Measurements from ENCODE around the gene ZNF710.

Gene ZNF710

DNA sequence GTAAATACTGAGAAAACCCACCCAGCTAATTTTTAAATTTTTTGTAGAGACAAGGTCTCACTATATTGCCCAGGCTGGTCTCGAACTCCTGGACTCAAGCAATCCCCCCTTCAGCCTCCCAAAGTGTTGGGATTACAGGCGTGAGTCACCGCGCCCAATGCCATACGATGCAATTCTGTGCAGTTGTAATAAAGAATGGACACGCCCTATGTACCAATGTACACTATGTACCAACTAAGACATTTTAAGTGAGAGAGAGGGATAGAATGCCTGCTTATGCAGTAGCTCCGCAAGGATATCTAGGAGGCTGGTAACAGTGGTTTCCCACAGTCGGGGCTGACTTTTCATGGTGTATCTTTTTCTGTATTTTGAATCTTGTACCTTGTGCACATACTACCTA, 14.6 kb downstream of the ZNF710 start:
- Mint-ChIP-seq H3K36me3 (ENCODE audit: low read depth) (peaks cover 79% of the 10 kb centered on the region), H3K4me3 (no peak overlapping the region), H3K27me3 (no peaks in the 10 kb centered on the region), H3K9me3 (no peaks in the 10 kb centered on the region), H3K4me1 (ENCODE audit: low read depth) (peaks cover 84% of the 10 kb centered on the region), H3K27ac (no peak overlapping the region)
- intact Hi-C loops (cut with micrococcal nuclease): no loop called here

DNA sequence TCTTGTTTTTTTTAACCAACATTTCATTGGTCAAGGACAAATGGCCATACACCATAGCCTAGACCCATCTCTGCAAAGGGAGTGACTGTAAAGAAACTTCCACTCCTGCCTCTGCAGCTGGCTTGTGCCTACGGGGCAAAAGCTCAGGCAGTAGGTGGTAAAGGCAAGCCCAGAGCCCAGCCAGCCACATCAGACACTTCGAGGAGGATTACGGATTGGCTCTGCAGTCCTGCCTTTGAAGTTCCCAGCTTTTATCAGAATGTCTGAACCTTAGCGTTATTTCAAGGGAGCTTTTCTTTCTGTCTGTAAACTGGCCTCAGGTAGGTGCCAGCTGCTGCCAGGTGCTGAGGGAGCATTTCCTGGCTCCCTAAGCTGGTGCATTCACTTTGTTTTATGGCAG, 15.6 kb downstream of the ZNF710 start:
- Mint-ChIP-seq H3K36me3 (ENCODE audit: low read depth) (peaks cover 80% of the 10 kb centered on the region), H3K27me3 (no peaks in the 10 kb centered on the region), H3K27ac (peak overlapping the region; percentile 88), H3K4me3 (no peak overlapping the region), H3K4me1 (ENCODE audit: low read depth) (peaks cover 88% of the 10 kb centered on the region), H3K9me3 (no peaks in the 10 kb centered on the region)
- intact Hi-C loops (cut with micrococcal nuclease): no loop called here

DNA sequence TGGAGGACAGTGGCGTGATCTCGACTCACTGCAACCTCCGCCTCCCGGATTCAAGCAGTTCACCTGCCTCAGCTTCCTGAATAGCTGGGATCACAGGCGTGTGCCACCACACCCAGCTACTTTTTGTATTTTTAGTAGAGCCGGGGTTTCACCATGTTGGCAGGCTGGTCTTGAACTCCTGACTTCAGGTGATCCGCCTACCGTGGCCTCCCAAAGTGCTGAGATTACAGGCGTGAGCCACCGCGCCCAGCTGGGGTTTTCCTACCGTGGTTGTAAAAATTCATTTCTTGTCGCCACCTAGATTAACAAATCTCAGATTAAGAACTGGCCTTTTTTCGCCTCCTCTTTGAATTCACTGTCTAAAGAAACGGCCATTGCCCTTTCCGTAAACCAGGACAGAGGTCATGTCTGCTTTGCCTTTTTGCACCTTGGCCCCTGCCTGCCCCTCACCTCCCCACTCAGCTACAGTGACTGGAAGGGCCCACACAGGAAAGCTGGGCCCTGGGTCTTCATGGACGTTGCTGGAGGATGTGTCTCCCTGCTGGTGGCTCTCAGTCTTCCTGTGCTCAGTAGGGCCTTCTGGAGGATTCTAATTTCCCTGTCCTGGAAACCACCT, 17.2 kb downstream of the ZNF710 start:
- Mint-ChIP-seq H3K4me1 (ENCODE audit: low read depth) (peaks cover 92% of the 10 kb centered on the region), H3K36me3 (ENCODE audit: low read depth) (peaks cover 79% of the 10 kb centered on the region), H3K9me3 (no peaks in the 10 kb centered on the region), H3K27ac (peak overlapping the region; percentile 88), H3K27me3 (no peaks in the 10 kb centered on the region), H3K4me3 (no peak overlapping the region)
- intact Hi-C loops (cut with micrococcal nuclease): no loop called here

DNA sequence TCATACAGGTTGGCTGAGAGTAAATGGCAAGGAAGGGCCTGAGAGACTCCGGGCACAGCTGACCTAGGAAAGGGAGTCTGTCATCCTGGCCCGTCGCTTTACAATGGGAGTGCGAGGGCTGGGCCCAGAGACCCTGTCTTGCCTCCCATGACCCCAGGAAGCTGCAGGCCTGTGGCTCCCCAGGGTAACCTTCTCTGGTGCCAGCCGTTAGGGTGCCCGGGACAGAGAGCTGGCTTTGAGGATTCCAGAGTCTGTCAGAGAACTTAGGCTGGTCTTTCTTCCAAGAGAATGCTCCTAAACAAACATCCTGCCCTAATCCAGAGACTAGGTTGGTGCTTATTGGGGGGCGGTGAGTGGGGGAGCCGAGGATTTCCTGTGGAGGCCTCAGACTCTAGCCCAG, 18.5 kb downstream of the ZNF710 start:
- peaks cover 81% of the 10 kb centered on the region for H3K36me3 Mint-ChIP-seq (ENCODE audit: low read depth)
- no peak overlapping the region for H3K4me3 Mint-ChIP-seq
- peaks cover 94% of the 10 kb centered on the region for H3K4me1 Mint-ChIP-seq (ENCODE audit: low read depth)
- H3K9me3 Mint-ChIP-seq: no peaks in the 10 kb centered on the region
- H3K27me3 Mint-ChIP-seq: no peaks in the 10 kb centered on the region
- peak overlapping the region; percentile 88 for H3K27ac Mint-ChIP-seq
- intact Hi-C loops (cut with micrococcal nuclease): no loop called here

DNA sequence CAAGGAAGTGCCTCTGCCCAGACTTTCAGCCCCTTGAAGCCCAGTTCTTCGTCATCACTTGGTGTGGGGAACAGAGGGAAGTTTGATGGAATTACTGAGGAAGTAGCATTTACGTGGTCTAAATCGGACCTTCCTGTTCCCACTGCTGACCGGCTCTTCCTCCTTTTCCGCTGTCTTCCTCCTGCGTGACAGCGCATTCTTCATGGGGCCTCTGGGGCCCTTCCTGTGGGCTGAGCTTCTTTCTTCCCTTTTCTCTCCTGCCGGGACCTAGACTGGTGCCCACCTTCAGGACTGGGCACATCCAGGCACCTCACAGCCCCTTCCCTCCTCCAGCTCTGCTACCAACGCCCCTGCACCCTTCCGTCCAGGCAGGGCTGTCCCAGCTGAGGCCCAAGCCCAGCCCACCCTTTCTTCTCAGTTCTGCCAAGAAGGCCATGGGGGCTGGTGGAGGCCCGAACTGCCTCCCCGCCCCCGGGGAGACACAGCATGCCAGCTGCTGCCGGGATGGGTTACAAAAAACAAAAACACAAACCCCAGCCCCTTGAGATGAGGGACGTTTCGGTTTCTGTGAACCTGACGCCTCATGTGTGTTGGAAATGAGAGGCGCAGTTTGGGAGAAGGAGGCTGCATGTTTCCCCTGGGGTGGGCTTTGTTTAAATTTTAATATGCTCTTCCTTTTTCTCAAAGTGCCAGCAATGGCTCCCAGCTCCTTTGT, 19.1 kb downstream of the ZNF710 start:
- no peaks in the 10 kb centered on the region for H3K9me3 Mint-ChIP-seq
- peak overlapping the region; percentile 88 for H3K27ac Mint-ChIP-seq
- intact Hi-C loops (cut with micrococcal nuclease): no loop called here
- H3K4me3 Mint-ChIP-seq: peak overlapping the region; percentile 41
- H3K27me3 Mint-ChIP-seq: no peaks in the 10 kb centered on the region
- peaks cover 95% of the 10 kb centered on the region for H3K4me1 Mint-ChIP-seq (ENCODE audit: low read depth)
- peaks cover 81% of the 10 kb centered on the region for H3K36me3 Mint-ChIP-seq (ENCODE audit: low read depth)

DNA sequence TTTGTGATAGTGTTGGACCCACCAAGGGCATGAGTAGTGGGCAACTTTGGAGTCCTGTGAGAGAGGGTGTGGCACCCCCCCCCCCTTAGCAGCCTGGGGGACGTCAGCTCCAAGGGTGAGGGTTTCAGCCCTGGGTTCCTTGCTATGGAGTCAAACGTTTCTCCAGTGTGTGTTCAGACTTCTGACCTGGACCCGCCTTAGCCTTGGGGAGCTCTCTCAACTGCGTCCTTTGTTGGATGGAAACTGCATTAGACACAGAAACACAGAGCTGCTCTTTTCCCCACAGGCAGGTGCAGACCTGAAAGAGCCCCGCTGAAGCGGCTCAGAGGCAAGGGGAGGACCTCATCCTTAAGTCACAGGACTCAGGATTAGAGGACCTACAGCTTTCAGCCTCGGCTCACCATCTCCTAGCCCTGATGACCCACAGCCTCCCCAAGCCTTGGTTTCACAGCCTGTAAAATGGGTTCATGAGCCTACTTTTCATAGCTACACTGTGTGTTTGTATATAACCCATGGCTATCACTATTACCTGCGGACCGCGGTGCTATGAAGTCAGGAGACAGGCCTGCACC, 19.9 kb downstream of the ZNF710 start:
- Mint-ChIP-seq H3K27me3 (no peaks in the 10 kb centered on the region), H3K27ac (peak overlapping the region; percentile 88), H3K9me3 (no peaks in the 10 kb centered on the region), H3K36me3 (ENCODE audit: low read depth) (peaks cover 75% of the 10 kb centered on the region), H3K4me3 (peak overlapping the region; percentile 37), H3K4me1 (ENCODE audit: low read depth) (peaks cover 94% of the 10 kb centered on the region)
- intact Hi-C loops (cut with micrococcal nuclease): no loop called here

DNA sequence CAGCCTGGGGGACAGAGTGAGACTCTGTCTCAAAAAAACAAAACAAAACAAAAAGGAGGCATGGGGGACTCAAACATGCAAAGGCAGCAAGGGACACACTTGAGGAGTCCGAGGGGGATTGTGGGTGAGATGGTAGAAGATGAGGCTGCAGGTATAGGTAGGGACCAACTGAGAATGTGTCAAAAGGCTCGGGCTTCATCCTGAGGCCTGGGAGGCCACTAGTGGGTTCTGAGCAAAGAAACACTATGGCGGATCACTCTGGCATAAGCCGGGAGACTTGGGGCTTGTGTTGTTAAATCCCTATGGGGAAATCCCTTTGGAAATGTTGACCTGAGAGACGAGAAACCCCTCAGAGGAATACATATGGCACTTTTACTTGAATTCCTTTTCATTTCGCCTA, 21.2 kb downstream of the ZNF710 start:
- H3K27ac Mint-ChIP-seq: peak overlapping the region; percentile 88
- H3K4me1 Mint-ChIP-seq (ENCODE audit: low read depth): peaks cover 88% of the 10 kb centered on the region

DNA sequence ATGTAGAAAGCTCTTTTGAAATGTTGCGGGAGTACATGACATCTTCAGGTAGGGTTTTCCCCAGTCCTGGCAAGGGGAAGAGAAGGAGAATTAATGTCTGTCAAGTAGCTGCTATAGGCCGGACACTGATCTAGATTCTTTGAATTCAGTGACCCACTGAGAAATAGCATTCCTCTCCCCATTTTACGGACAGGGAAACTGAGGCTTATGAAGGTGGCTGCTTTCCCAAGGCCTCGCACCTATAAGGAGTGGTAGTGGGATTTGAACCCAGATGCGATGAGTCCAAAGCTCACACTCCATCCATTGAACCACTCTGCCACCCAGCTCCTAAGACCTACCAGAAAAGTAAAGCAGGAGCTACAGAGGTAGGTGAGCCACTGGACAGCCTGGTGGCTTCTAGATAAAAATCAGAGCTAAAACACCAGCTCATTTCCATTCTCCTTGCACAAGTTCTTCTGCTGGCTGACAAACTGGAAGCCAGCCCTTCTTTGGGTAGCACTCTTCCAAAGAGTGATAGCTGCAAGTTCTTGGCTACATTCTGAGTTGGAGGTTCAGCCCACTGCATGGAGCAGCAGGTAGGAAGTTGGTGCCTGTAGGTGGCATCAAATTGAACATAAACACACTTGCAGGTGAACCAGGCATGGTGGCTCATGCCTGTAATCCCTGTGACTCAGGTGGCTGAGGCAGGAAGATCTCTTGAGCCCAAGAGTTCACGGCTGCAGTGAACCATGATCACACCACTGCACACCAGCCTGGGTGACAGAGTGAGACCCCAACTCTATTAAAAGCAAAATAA, 22.0 kb downstream of the ZNF710 start:
- no peak overlapping the region for H3K4me3 Mint-ChIP-seq
- peaks cover 84% of the 10 kb centered on the region for H3K4me1 Mint-ChIP-seq (ENCODE audit: low read depth)
- no peaks in the 10 kb centered on the region for H3K27me3 Mint-ChIP-seq
- no peaks in the 10 kb centered on the region for H3K9me3 Mint-ChIP-seq
- no peak overlapping the region for H3K27ac Mint-ChIP-seq
- intact Hi-C loops (cut with micrococcal nuclease): no loop called here
- peaks cover 59% of the 10 kb centered on the region for H3K36me3 Mint-ChIP-seq (ENCODE audit: low read depth)

More for the DNA sequence above, 21.2 kb downstream of the ZNF710 start:
- no peak overlapping the region for H3K4me3 Mint-ChIP-seq
- peaks cover 66% of the 10 kb centered on the region for H3K36me3 Mint-ChIP-seq (ENCODE audit: low read depth)
- H3K9me3 Mint-ChIP-seq: no peaks in the 10 kb centered on the region
- no peaks in the 10 kb centered on the region for H3K27me3 Mint-ChIP-seq
- intact Hi-C loops (cut with micrococcal nuclease): no loop called here

DNA sequence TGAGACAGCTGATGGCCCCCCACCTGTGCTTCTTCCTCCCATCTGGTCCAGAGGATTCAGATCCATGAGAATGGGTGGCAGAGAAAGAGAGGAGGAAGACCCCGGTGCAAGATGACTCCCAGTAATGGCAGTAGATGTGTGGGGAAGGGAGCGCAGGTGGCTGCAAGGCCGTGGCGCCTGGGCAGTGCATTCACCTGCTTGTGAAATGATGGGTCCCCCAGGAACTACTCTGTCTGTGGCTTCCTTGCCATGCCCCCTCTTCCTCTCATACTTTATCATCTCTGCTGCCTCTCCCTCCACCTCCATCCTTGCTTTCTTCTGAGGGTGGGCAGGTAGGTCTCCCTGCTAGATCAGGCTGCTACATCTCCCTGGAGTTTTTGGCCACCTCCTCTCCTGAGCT, 23.3 kb downstream of the ZNF710 start:
- Mint-ChIP-seq H3K36me3 (ENCODE audit: low read depth) (peaks cover 60% of the 10 kb centered on the region), H3K4me1 (ENCODE audit: low read depth) (peaks cover 84% of the 10 kb centered on the region), H3K9me3 (no peaks in the 10 kb centered on the region), H3K4me3 (no peak overlapping the region), H3K27ac (peak overlapping the region; percentile 58), H3K27me3 (no peaks in the 10 kb centered on the region)
- intact Hi-C loops (cut with micrococcal nuclease): no loop called here

DNA sequence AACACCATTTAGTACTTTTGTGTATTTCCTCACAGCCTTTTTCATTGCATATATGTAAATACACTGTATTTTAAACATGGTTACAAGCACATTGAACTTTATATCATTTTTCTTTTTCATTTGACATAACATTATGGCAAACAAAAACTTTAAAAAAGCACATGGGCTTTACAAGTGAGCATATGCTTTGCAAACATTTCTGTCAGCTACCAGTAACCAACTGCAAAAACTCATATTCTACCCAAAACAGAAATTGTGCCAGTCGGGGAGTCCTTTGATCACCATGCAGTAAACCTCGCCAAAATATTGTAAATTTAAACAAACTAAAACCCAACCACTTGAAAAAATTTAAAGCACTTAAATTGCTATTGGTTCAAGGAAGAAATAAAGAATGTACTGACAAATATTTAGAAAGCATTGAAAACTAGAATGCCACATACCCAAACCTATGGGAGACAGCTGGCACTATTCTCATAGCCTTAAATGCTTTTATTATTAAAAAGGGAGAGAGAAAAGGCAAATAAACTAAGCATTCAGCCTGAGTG, 24.4 kb downstream of the ZNF710 start:
- H3K27ac Mint-ChIP-seq: no peak overlapping the region
- intact Hi-C loops (cut with micrococcal nuclease): no loop called here
- peaks cover 81% of the 10 kb centered on the region for H3K4me1 Mint-ChIP-seq (ENCODE audit: low read depth)
- no peaks in the 10 kb centered on the region for H3K9me3 Mint-ChIP-seq
- H3K27me3 Mint-ChIP-seq: no peaks in the 10 kb centered on the region
- no peak overlapping the region for H3K4me3 Mint-ChIP-seq
- H3K36me3 Mint-ChIP-seq (ENCODE audit: low read depth): peaks cover 56% of the 10 kb centered on the region

DNA sequence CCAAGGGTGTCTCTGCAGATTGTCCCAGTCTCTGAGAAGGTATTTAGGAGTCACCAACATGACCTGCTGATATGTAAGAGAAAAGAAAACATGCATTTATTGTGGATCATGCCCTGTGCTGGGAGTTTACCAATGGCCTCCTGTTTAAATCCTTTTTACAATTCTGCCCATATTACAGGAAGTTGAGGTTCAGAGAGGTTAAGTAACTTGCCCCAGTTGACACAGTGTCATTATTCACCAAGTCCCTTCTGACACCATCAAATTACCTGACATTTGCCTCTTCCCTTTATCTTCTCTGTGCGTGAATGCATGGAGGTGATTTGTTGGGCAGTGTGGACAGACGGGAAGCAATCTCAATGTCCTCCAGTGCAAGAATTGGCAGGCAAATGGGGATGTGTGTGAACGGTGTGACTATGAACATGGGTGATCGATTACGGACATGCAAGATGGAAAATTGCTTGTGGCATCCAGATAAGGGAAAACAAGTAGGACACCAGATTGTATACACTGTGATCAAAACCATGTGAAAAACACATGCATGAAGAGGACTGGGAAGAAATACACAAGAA, 27.3 kb downstream of the ZNF710 start:
- intact Hi-C loops (cut with micrococcal nuclease): no loop called here
- Mint-ChIP-seq H3K4me1 (ENCODE audit: low read depth) (peaks cover 80% of the 10 kb centered on the region), H3K4me3 (no peak overlapping the region), H3K9me3 (no peaks in the 10 kb centered on the region), H3K27ac (peak overlapping the region; percentile 31), H3K27me3 (no peaks in the 10 kb centered on the region), H3K36me3 (ENCODE audit: low read depth) (peaks cover 36% of the 10 kb centered on the region)

DNA sequence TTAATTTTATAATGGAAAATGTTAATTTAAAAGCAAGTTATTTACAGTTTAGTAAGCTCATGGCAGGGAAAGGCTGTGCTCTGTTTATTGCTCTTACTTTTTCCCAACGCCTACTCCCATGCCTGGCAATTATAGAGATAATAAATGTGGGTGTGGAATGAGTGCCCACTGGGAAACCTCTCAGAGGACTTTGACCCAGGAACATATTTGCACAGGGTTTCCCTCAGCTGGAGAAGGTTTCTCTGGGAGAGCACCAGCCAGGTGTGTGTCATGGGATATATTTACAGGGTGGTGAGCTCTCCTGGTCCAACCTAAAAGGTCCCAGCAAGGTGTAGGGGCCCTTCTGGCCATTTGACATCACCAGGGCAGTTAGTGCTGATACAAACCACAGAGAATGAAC, 27.9 kb downstream of the ZNF710 start:
- intact Hi-C loops (cut with micrococcal nuclease): no loop called here
- peak overlapping the region; percentile 31 for H3K27ac Mint-ChIP-seq

DNA sequence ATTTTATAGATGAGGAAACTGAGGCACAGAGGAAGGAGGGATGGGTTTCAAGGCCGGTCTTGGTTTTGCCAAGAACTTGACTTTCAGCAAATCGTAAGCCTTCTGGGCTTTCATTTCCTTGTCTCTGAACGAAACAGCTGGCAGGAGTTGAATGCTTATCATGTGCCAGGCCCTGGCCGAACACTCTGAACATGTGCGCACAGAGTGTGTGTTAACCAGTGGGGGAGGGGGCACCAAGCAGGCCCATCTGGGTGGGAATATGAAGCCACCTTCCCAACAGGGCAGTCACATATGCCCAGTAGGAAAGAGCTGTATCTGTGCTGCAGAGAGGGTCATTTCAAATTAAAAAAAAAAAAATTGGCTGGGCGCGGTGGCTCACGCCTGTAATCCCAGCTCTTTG, 29.3 kb downstream of the ZNF710 start:
- Mint-ChIP-seq H3K4me1 (ENCODE audit: low read depth) (peaks cover 81% of the 10 kb centered on the region), H3K4me3 (no peak overlapping the region)

More for the DNA sequence above, 27.9 kb downstream of the ZNF710 start:
- peaks cover 36% of the 10 kb centered on the region for H3K36me3 Mint-ChIP-seq (ENCODE audit: low read depth)
- no peaks in the 10 kb centered on the region for H3K27me3 Mint-ChIP-seq
- peaks cover 80% of the 10 kb centered on the region for H3K4me1 Mint-ChIP-seq (ENCODE audit: low read depth)
- H3K9me3 Mint-ChIP-seq: no peaks in the 10 kb centered on the region
- no peak overlapping the region for H3K4me3 Mint-ChIP-seq

More for the DNA sequence above, 29.3 kb downstream of the ZNF710 start:
- intact Hi-C loops (cut with micrococcal nuclease): no loop called here
- Mint-ChIP-seq H3K36me3 (ENCODE audit: low read depth) (peaks cover 33% of the 10 kb centered on the region), H3K27ac (peak overlapping the region; percentile 89), H3K9me3 (no peaks in the 10 kb centered on the region), H3K27me3 (no peaks in the 10 kb centered on the region)
